ENCODE data around the gene LPA.
"Not testable (repeated sequence)": the region's sequence is repeated elsewhere in the genome, so short reads cannot be mapped to it uniquely, and the experiment has no call there.

LPA gene

GRCh38 chr6:160664198-160664597 is at the start of gene LPA:
LPA (minus strand) TSS chr6:160664275; CDS start chr6:160664214, 61 bp downstream.
- DNase-seq (ENCODE audit: low spot score) = not testable (repeated sequence)

GRCh38 chr6:160708993-160709392 is 44.9 kb upstream of the LPA start:
- DNase-seq (ENCODE audit: low spot score) = not testable (repeated sequence)

GRCh38 chr6:160704688-160705087 is 40.6 kb upstream of the LPA start:
- DNase-seq (ENCODE audit: low spot score) = not testable (repeated sequence)

- DNase-seq (ENCODE audit: low spot score) = not testable (repeated sequence)
Measured at GRCh38 chr6:160701918-160702680, 38.0 kb upstream of the LPA start, which contains the start of gene PLG. PLG (plus strand) TSS chr6:160702244; CDS start chr6:160702305, 61 bp downstream.

GRCh38 chr6:160697826-160698225 is 33.8 kb upstream of the LPA start:
- DNase-seq (ENCODE audit: low spot score) = no peak

- not testable (repeated sequence) for DNase-seq (ENCODE audit: low spot score)
Measured at GRCh38 chr6:160696884-160697283, 32.8 kb upstream of the LPA start.

GRCh38 chr6:160695622-160696021 is 31.5 kb upstream of the LPA start:
- not testable (repeated sequence) for DNase-seq (ENCODE audit: low spot score)

GRCh38 chr6:160695025-160695424 is 30.9 kb upstream of the LPA start:
- not testable (repeated sequence) for DNase-seq (ENCODE audit: low spot score)

- peak; percentile 20 for DNase-seq (ENCODE audit: low spot score)
Measured at GRCh38 chr6:160692369-160692959, 28.4 kb upstream of the LPA start.

- DNase-seq (ENCODE audit: low spot score) = no peak
Measured at GRCh38 chr6:160691617-160692016, 27.5 kb upstream of the LPA start.

GRCh38 chr6:160690458-160690857 is 26.4 kb upstream of the LPA start:
- DNase-seq (ENCODE audit: low spot score) = no peak

- DNase-seq (ENCODE audit: low spot score) = no peak
Measured at GRCh38 chr6:160685762-160686450, 21.8 kb upstream of the LPA start.

GRCh38 chr6:160685101-160685761 is 21.2 kb upstream of the LPA start:
- not testable (repeated sequence) for DNase-seq (ENCODE audit: low spot score)

- DNase-seq (ENCODE audit: low spot score) = no peak
Measured at GRCh38 chr6:160679402-160679769, 15.3 kb upstream of the LPA start.

GRCh38 chr6:160678744-160679401 is 14.8 kb upstream of the LPA start:
- DNase-seq (ENCODE audit: low spot score) = no peak

GRCh38 chr6:160678230-160678629 is 14.2 kb upstream of the LPA start:
- DNase-seq (ENCODE audit: low spot score) = no peak

- not testable (repeated sequence) for DNase-seq (ENCODE audit: low spot score)
Measured at GRCh38 chr6:160676418-160676817, 12.3 kb upstream of the LPA start.

- no peak for DNase-seq (ENCODE audit: low spot score)
Measured at GRCh38 chr6:160668589-160668988, 4.5 kb upstream of the LPA start.

- DNase-seq (ENCODE audit: low spot score) = peak; percentile 57
Measured at GRCh38 chr6:160667639-160668481, 3.8 kb upstream of the LPA start.

GRCh38 chr6:160662842-160663241 is 1.2 kb downstream of the LPA start:
- DNase-seq (ENCODE audit: low spot score) = no peak

- no peak for DNase-seq (ENCODE audit: low spot score)
Measured at GRCh38 chr6:160662429-160662828, 1.6 kb downstream of the LPA start.
